Measurements from ENCODE around the gene PROSER2. TPM values are rescaled to one million over a fixed set of nuclear protein-coding genes. Genes with fewer than 3 reads are reported as not detected.

The PROSER2 gene
- total and polyA plus RNA-seq, 2 donors (not counting 1 experiment from before 2014, with no cell fraction given): 0.07 TPM; not detected in 1

DNA sequence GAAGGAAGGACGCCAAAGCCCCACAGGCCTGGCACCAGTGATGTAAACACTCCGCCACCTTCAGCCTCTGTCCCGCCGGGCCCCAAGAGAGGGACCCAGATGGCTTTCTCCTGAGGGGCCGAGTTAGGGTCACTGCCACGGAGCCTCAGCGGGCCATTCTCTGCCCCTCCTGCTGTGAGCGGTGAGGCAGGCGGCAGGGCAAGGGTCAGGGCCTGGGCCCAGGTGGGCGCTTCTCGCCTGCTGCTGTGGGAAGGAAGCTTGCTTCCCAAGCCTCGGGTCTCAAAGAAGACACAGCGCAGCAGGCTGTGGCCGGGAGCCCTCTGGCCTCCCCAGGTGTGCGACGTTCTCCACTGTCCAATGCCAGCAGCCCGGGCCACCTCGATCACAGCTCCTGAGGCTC, 84.8 kb downstream of the PROSER2 start:
- Histone ChIP-seq H3K27ac (ENCODE audit: low read length in 2 of 2) (no peak overlapping the region), H3K27me3 (replicated peaks in 1 of 4; ENCODE audit: control extremely low read depth in 1 of 4, control insufficient read depth in 3 of 4, insufficient read depth in 4 of 4, low read length in 3 of 4) (no peaks in the 10 kb centered on the region), H3K4me3 (ENCODE audit: control extremely low read depth in 1 of 5, extremely low read depth in 1 of 5, insufficient read depth in 1 of 5, low read depth in 2 of 5, low read length in 4 of 5) (no peak overlapping the region), H2AFZ (ENCODE audit: insufficient read depth, low read depth, low read length, poor library complexity, severe bottlenecking) (no peak overlapping the region), H3K79me2 (ENCODE audit: control insufficient read depth, insufficient read depth, low read length) (no peaks in the 10 kb centered on the region), H3K4me1 (ENCODE audit: control insufficient read depth in 2 of 2, insufficient read depth in 2 of 2, low read length in 2 of 2) (no peaks in the 10 kb centered on the region), H4K20me1 (ENCODE audit: control insufficient read depth, insufficient read depth, low read length, poor library complexity, severe bottlenecking) (no peaks in the 10 kb centered on the region), H3K9ac (ENCODE audit: low read length) (no peak overlapping the region), H3K36me3 (replicated peaks in 1 of 2; ENCODE audit: control extremely low read depth in 1 of 2, control insufficient read depth in 1 of 2, extremely low read depth in 1 of 2, insufficient read depth in 2 of 2, low read length in 1 of 2) (no peaks in the 10 kb centered on the region), H3K9me3 (ENCODE audit: control extremely low read depth in 1 of 3, control insufficient read depth in 2 of 3, insufficient read depth in 1 of 3, low read length in 2 of 3) (no peaks in the 10 kb centered on the region), H3K4me2 (replicated peaks; ENCODE audit: low read depth, low read length, poor library complexity, severe bottlenecking) (no peak overlapping the region)
- CTCF ChIA-PET: no interaction called here
- POLR2A ChIA-PET: no interaction called here
- Mint-ChIP-seq H3K4me1 (peaks cover 2% of the 10 kb centered on the region), H3K27ac (no peak overlapping the region), H3K4me3 (no peak overlapping the region), H3K27me3 (peaks cover 3% of the 10 kb centered on the region), H3K9me3 (ENCODE audit: insufficient read depth) (no peaks in the 10 kb centered on the region)
- intact Hi-C loops (cut with micrococcal nuclease): no loop called here
- TF ChIP-seq, protein P1, sequence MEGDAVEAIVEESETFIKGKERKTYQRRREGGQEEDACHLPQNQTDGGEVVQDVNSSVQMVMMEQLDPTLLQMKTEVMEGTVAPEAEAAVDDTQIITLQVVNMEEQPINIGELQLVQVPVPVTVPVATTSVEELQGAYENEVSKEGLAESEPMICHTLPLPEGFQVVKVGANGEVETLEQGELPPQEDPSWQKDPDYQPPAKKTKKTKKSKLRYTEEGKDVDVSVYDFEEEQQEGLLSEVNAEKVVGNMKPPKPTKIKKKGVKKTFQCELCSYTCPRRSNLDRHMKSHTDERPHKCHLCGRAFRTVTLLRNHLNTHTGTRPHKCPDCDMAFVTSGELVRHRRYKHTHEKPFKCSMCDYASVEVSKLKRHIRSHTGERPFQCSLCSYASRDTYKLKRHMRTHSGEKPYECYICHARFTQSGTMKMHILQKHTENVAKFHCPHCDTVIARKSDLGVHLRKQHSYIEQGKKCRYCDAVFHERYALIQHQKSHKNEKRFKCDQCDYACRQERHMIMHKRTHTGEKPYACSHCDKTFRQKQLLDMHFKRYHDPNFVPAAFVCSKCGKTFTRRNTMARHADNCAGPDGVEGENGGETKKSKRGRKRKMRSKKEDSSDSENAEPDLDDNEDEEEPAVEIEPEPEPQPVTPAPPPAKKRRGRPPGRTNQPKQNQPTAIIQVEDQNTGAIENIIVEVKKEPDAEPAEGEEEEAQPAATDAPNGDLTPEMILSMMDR (IDR thresholded peaks at IDR 0.05): no peak
- TF ChIP-seq EZH2 (IDR thresholded peaks at IDR 0.05; ENCODE audit: borderline replicate concordance, insufficient read depth, low read depth, low read length, poor library complexity, severe bottlenecking): no peak
- 96% methylated on average over 17 of the region's 18 CpGs for WGBS (ENCODE audit: insufficient coverage)
- DNase-seq (no peak), ATAC-seq (ENCODE audit: low read depth) (no peak)

DNA sequence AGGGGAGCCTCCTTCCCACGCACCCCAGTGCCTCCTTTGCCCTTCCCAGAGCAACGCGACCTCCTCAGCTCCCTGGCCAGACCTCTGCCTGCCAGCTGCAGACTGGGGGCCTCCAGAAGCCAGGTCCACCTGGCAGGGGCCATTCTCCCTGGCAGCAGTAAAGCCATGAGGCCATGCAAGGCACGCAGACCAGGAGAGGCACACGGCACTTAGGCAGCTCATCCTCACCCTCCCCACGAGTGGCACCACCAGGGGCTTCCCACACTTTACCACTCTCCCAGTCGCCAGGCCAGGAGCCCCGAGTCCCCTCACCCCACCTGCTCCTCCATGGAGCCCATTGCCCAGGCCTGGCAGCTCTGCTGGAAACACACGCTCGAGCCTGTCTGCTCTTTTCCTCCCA, 85.4 kb downstream of the PROSER2 start:
- H3K4me1 Mint-ChIP-seq: peaks cover 2% of the 10 kb centered on the region
- no peak overlapping the region for H3K4me2 ChIP-seq (replicated peaks; ENCODE audit: low read depth, low read length, poor library complexity, severe bottlenecking)
- H3K27me3 Mint-ChIP-seq: peaks cover 3% of the 10 kb centered on the region
- no peaks in the 10 kb centered on the region for H3K9me3 Mint-ChIP-seq (ENCODE audit: insufficient read depth)
- no peaks in the 10 kb centered on the region for H3K79me2 ChIP-seq (ENCODE audit: control insufficient read depth, insufficient read depth, low read length)
- ChIA-PET CTCF (no interaction called here), POLR2A (no interaction called here)
- H3K36me3 ChIP-seq (replicated peaks in 1 of 2; ENCODE audit: control extremely low read depth in 1 of 2, control insufficient read depth in 1 of 2, extremely low read depth in 1 of 2, insufficient read depth in 2 of 2, low read length in 1 of 2): no peaks in the 10 kb centered on the region
- no peak overlapping the region for H3K4me3 ChIP-seq (ENCODE audit: control extremely low read depth in 1 of 5, extremely low read depth in 1 of 5, insufficient read depth in 1 of 5, low read depth in 2 of 5, low read length in 4 of 5)
- no peaks in the 10 kb centered on the region for H3K27me3 ChIP-seq (replicated peaks in 1 of 4; ENCODE audit: control extremely low read depth in 1 of 4, control insufficient read depth in 3 of 4, insufficient read depth in 4 of 4, low read length in 3 of 4)
- TF ChIP-seq, protein P1 (IDR thresholded peaks at IDR 0.05): no peak
- no peak for TF ChIP-seq EZH2 (IDR thresholded peaks at IDR 0.05; ENCODE audit: borderline replicate concordance, insufficient read depth, low read depth, low read length, poor library complexity, severe bottlenecking)
- intact Hi-C loops (cut with micrococcal nuclease): no loop called here
- no peak overlapping the region for H3K9ac ChIP-seq (ENCODE audit: low read length)
- no peaks in the 10 kb centered on the region for H4K20me1 ChIP-seq (ENCODE audit: control insufficient read depth, insufficient read depth, low read length, poor library complexity, severe bottlenecking)
- WGBS (ENCODE audit: insufficient coverage): 87% methylated on average over 9 of the region's 10 CpGs
- H3K4me3 Mint-ChIP-seq: no peak overlapping the region
- no peaks in the 10 kb centered on the region for H3K4me1 ChIP-seq (ENCODE audit: control insufficient read depth in 2 of 2, insufficient read depth in 2 of 2, low read length in 2 of 2)
- ATAC-seq (ENCODE audit: low read depth): no peak
- no peak overlapping the region for H2AFZ ChIP-seq (ENCODE audit: insufficient read depth, low read depth, low read length, poor library complexity, severe bottlenecking)
- no peaks in the 10 kb centered on the region for H3K9me3 ChIP-seq (ENCODE audit: control extremely low read depth in 1 of 3, control insufficient read depth in 2 of 3, insufficient read depth in 1 of 3, low read length in 2 of 3)
- DNase-seq: no peak
- H3K27ac ChIP-seq (ENCODE audit: low read length in 2 of 2): no peak overlapping the region
- H3K27ac Mint-ChIP-seq: no peak overlapping the region
